ENCODE measurements around the gene SH3BP1.

GRCh38 chr22:37621352-37621860, 18.1 kb upstream of the SH3BP1 start:
- TF ChIP-seq EZH2 (IDR thresholded peaks at IDR 0.05; ENCODE audit: borderline replicate concordance, insufficient read depth, low read depth, low read length, poor library complexity, severe bottlenecking) (no peak), CTCF (IDR thresholded peaks at IDR 0.05) (no peak)

All from B cell (primary cell).